GM18499 (cell line): ENCODE results near the gene PRKCE.

Source experiments
- ATAC-seq: cut with Tn5 transposase; IDR thresholded peaks from one replicate; pipeline ENCODE4 v1.9.1; 2021; ENCODE audit warnings: moderate number of reproducible peaks; ENCODE audit not compliant: insufficient read depth, unreplicated experiment

Gene PRKCE

GRCh38 chr2:46117379-46117778, 465.9 kb downstream of the PRKCE start:
- no peak for ATAC-seq

- no peak for ATAC-seq
Observed at GRCh38 chr2:46117994-46118393, 466.5 kb downstream of the PRKCE start.

- no peak for ATAC-seq
Observed at GRCh38 chr2:46118656-46119371, 467.3 kb downstream of the PRKCE start.

- ATAC-seq: no peak
Observed at GRCh38 chr2:46119453-46119852, 468.0 kb downstream of the PRKCE start.

- no peak for ATAC-seq
Observed at GRCh38 chr2:46120792-46121555, 469.5 kb downstream of the PRKCE start.

GRCh38 chr2:46122318-46122976, 471.0 kb downstream of the PRKCE start:
- no peak for ATAC-seq

- no peak for ATAC-seq
Observed at GRCh38 chr2:46123013-46123412, 471.5 kb downstream of the PRKCE start.

- no peak for ATAC-seq
Observed at GRCh38 chr2:46125798-46126197, 474.3 kb downstream of the PRKCE start.

- ATAC-seq: no peak
Observed at GRCh38 chr2:46126571-46126970, 475.1 kb downstream of the PRKCE start.

GRCh38 chr2:46127176-46127575, 475.7 kb downstream of the PRKCE start:
- ATAC-seq: no peak

GRCh38 chr2:46130511-46130910, 479.0 kb downstream of the PRKCE start:
- no peak for ATAC-seq

GRCh38 chr2:46132996-46133395, 481.5 kb downstream of the PRKCE start:
- ATAC-seq: no peak

GRCh38 chr2:46134531-46135227, 483.2 kb downstream of the PRKCE start:
- no peak for ATAC-seq

GRCh38 chr2:46135228-46135855, 483.9 kb downstream of the PRKCE start:
- no peak for ATAC-seq

- no peak for ATAC-seq
Observed at GRCh38 chr2:46135958-46136357, 484.5 kb downstream of the PRKCE start.

- ATAC-seq: no peak
Observed at GRCh38 chr2:46136481-46136880, 485.0 kb downstream of the PRKCE start.

- ATAC-seq: no peak
Observed at GRCh38 chr2:46136953-46137352, 485.5 kb downstream of the PRKCE start.

- no peak for ATAC-seq
Observed at GRCh38 chr2:46142546-46143428, 491.3 kb downstream of the PRKCE start.

- ATAC-seq: no peak
Observed at GRCh38 chr2:46143429-46144132, 492.1 kb downstream of the PRKCE start.
